Breast epithelium (tissue), 3 donors: ENCODE measurements around the gene BCL2L2.

ENCODE experiments used
- POLR2A ChIP-seq: fragments of 450-650 bp; IDR thresholded peaks from one replicate; pipeline ENCODE4 v1.6.1; 2016; ENCODE audit warnings: antibody characterized with exemption, mild to moderate bottlenecking, moderate library complexity
- POLR2AphosphoS5 ChIP-seq, 3 donors: sonication (generic); formaldehyde crosslinking; IDR thresholded peaks; one replicate each; pipeline ENCODE4 v1.6.1; 2017; ENCODE audit warnings: antibody characterized with exemption in 3 of 3

DNA sequence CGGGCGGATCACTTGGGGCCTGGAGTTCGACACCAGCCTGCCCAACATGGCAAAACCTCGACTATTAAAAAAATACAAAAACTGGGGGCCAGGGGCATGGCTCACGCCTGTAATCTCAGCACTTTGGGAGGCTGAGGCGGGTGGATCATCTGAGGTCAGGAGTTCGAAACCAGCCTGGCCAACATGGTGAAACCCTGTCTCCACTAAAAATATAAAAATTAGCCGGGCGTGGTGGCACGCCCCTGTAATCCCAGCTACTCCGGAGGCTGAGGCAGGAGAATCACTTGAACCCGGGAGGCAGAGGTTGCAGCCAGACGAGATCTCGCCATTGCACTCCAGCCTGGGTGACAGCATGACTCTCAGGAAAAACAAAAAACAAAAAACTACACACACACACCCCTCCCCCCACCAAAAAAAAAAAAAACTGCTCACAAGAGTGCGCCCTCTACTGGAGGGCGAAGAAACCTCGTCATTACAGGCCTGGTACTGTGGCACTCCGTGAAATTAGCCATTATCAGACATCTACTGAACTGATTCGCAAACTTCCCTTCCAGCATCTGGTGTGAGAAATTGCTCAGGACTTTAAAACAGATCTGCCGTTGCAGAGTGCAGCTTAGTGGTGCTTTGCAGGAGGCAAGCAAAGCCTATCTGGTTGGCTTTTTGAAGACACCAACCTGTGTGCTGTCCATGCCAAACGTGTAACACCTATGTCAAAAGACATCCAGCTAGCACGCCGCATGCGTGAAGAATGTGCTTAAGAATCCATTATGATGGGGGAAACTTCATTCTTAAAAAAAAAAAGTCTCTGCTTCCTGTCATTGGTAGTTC, 11.7 kb upstream of the BCL2L2 start:
- TF ChIP-seq POLR2A: no peak
- no peak for TF ChIP-seq POLR2AphosphoS5 (IDR thresholded peaks at IDR 0.05)
